ENCODE measurements around the gene TCERG1L. TPM values are rescaled to one million over a fixed set of nuclear protein-coding genes. Genes with fewer than 3 reads are reported as not detected.

TCERG1L gene
- total and polyA plus RNA-seq, 5 donors from 2014 or later: not detected

- no peaks in the 10 kb centered on the region for H3K27me3 Mint-ChIP-seq
- H3K27me3 ChIP-seq (ENCODE audit: control insufficient read depth, insufficient read depth, low read length): no peaks in the 10 kb centered on the region
- DNase-seq: no peak
- H3K27ac ChIP-seq (ENCODE audit: insufficient read depth, low read length, poor library complexity, severe bottlenecking): no peak overlapping the region
- H3K27ac Mint-ChIP-seq: no peak overlapping the region
- H3K9me3 ChIP-seq (ENCODE audit: control insufficient read depth in 2 of 2, low read length in 2 of 2): no peaks in the 10 kb centered on the region
- H3K4me1 Mint-ChIP-seq: no peaks in the 10 kb centered on the region
- no peaks in the 10 kb centered on the region for H3K4me1 ChIP-seq (ENCODE audit: control insufficient read depth, insufficient read depth, low read length, poor library complexity, severe bottlenecking)
- peaks cover 0 to 8% (median 0%) of the 10 kb centered on the region in 7 donors for H3K9me3 Mint-ChIP-seq
- H3K4me3 ChIP-seq (ENCODE audit: low read depth, low read length): no peak overlapping the region
- ATAC-seq (ENCODE audit: low read depth in 2 of 2): no peak
- no peaks in the 10 kb centered on the region for H3K36me3 ChIP-seq (ENCODE audit: control insufficient read depth, insufficient read depth, low read length)
- H3K4me3 Mint-ChIP-seq: no peak overlapping the region
- no peaks in the 10 kb centered on the region for H3K36me3 Mint-ChIP-seq
These were observed 189.9 kb downstream of the TCERG1L start for GRCh38 chr10:131121511-131122035.

GRCh38 chr10:131119626-131120355 lies 191.7 kb downstream of the TCERG1L start:
- Histone ChIP-seq H3K9me3 (ENCODE audit: control insufficient read depth in 2 of 2, low read length in 2 of 2) (no peaks in the 10 kb centered on the region), H3K4me3 (ENCODE audit: low read depth, low read length) (no peak overlapping the region), H3K36me3 (ENCODE audit: control insufficient read depth, insufficient read depth, low read length) (no peaks in the 10 kb centered on the region), H3K4me1 (ENCODE audit: control insufficient read depth, insufficient read depth, low read length, poor library complexity, severe bottlenecking) (no peaks in the 10 kb centered on the region), H3K27me3 (ENCODE audit: control insufficient read depth, insufficient read depth, low read length) (no peaks in the 10 kb centered on the region), H3K27ac (ENCODE audit: insufficient read depth, low read length, poor library complexity, severe bottlenecking) (no peak overlapping the region)
- ATAC-seq (ENCODE audit: low read depth in 2 of 2) (no peak), DNase-seq (no peak)
- H3K9me3 Mint-ChIP-seq: peaks cover 0 to 8% (median 0%) of the 10 kb centered on the region in 7 donors
- no peaks in the 10 kb centered on the region for H3K36me3 Mint-ChIP-seq
- H3K27me3 Mint-ChIP-seq: no peaks in the 10 kb centered on the region
- no peak overlapping the region for H3K4me3 Mint-ChIP-seq
- H3K27ac Mint-ChIP-seq: no peak overlapping the region
- H3K4me1 Mint-ChIP-seq: no peaks in the 10 kb centered on the region

GRCh38 chr10:131117416-131118212 lies 193.9 kb downstream of the TCERG1L start:
- H3K4me3 ChIP-seq (ENCODE audit: low read depth, low read length): no peak overlapping the region
- no peaks in the 10 kb centered on the region for H3K27me3 Mint-ChIP-seq
- no peaks in the 10 kb centered on the region for H3K4me1 ChIP-seq (ENCODE audit: control insufficient read depth, insufficient read depth, low read length, poor library complexity, severe bottlenecking)
- no peak overlapping the region for H3K27ac Mint-ChIP-seq
- DNase-seq (no peak), ATAC-seq (ENCODE audit: low read depth in 2 of 2) (no peak)
- H3K36me3 ChIP-seq (ENCODE audit: control insufficient read depth, insufficient read depth, low read length): no peaks in the 10 kb centered on the region
- H3K36me3 Mint-ChIP-seq: no peaks in the 10 kb centered on the region
- H3K9me3 Mint-ChIP-seq: peaks cover 0 to 2% (median 0%) of the 10 kb centered on the region in 7 donors
- H3K27me3 ChIP-seq (ENCODE audit: control insufficient read depth, insufficient read depth, low read length): no peaks in the 10 kb centered on the region
- H3K9me3 ChIP-seq (ENCODE audit: control insufficient read depth in 2 of 2, low read length in 2 of 2): no peaks in the 10 kb centered on the region
- no peak overlapping the region for H3K4me3 Mint-ChIP-seq
- H3K4me1 Mint-ChIP-seq: no peaks in the 10 kb centered on the region
- H3K27ac ChIP-seq (ENCODE audit: insufficient read depth, low read length, poor library complexity, severe bottlenecking): no peak overlapping the region

DNA sequence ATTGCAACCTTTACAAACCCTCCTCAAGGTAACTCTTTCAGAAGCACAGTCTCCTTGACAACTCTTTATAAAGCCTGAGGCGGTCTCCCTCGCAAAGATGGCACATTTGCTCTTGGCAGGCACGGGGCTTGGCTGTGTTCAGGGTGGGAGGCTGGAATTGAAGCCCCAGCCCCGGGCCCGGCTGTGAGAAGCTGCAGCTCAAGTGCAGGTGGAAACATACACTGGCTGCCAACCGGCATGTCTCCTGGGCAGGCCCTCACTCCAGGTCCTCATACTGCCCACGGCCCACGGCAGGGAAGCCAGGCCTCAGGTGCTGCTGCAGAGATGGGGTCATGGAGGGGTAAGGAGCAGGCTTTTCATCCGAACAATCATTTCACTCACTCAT lies 194.5 kb downstream of the TCERG1L start:
- Mint-ChIP-seq H3K9me3 (peaks cover 0 to 2% (median 0%) of the 10 kb centered on the region in 7 donors), H3K36me3 (no peaks in the 10 kb centered on the region), H3K4me3 (no peak overlapping the region), H3K27ac (no peak overlapping the region), H3K4me1 (no peaks in the 10 kb centered on the region), H3K27me3 (no peaks in the 10 kb centered on the region)
- Histone ChIP-seq H3K9me3 (ENCODE audit: control insufficient read depth in 2 of 2, low read length in 2 of 2) (no peaks in the 10 kb centered on the region), H3K27ac (ENCODE audit: insufficient read depth, low read length, poor library complexity, severe bottlenecking) (no peak overlapping the region), H3K36me3 (ENCODE audit: control insufficient read depth, insufficient read depth, low read length) (no peaks in the 10 kb centered on the region), H3K27me3 (ENCODE audit: control insufficient read depth, insufficient read depth, low read length) (no peaks in the 10 kb centered on the region), H3K4me1 (ENCODE audit: control insufficient read depth, insufficient read depth, low read length, poor library complexity, severe bottlenecking) (no peaks in the 10 kb centered on the region), H3K4me3 (ENCODE audit: low read depth, low read length) (no peak overlapping the region)
- DNase-seq: no peak
- no peak for ATAC-seq (ENCODE audit: low read depth in 2 of 2)

- H3K9me3 Mint-ChIP-seq: peaks cover 0 to 2% (median 0%) of the 10 kb centered on the region in 7 donors
- Histone ChIP-seq H3K27ac (ENCODE audit: insufficient read depth, low read length, poor library complexity, severe bottlenecking) (no peak overlapping the region), H3K27me3 (ENCODE audit: control insufficient read depth, insufficient read depth, low read length) (no peaks in the 10 kb centered on the region), H3K9me3 (ENCODE audit: control insufficient read depth in 2 of 2, low read length in 2 of 2) (no peaks in the 10 kb centered on the region), H3K4me1 (ENCODE audit: control insufficient read depth, insufficient read depth, low read length, poor library complexity, severe bottlenecking) (no peaks in the 10 kb centered on the region), H3K4me3 (ENCODE audit: low read depth, low read length) (no peak overlapping the region), H3K36me3 (ENCODE audit: control insufficient read depth, insufficient read depth, low read length) (no peaks in the 10 kb centered on the region)
- no peaks in the 10 kb centered on the region for H3K36me3 Mint-ChIP-seq
- H3K27me3 Mint-ChIP-seq: no peaks in the 10 kb centered on the region
- H3K4me3 Mint-ChIP-seq: no peak overlapping the region
- no peak overlapping the region for H3K27ac Mint-ChIP-seq
- DNase-seq (no peak), ATAC-seq (ENCODE audit: low read depth in 2 of 2) (no peak)
- H3K4me1 Mint-ChIP-seq: no peaks in the 10 kb centered on the region
These were observed 195.1 kb downstream of the TCERG1L start for GRCh38 chr10:131116216-131116990.

DNA sequence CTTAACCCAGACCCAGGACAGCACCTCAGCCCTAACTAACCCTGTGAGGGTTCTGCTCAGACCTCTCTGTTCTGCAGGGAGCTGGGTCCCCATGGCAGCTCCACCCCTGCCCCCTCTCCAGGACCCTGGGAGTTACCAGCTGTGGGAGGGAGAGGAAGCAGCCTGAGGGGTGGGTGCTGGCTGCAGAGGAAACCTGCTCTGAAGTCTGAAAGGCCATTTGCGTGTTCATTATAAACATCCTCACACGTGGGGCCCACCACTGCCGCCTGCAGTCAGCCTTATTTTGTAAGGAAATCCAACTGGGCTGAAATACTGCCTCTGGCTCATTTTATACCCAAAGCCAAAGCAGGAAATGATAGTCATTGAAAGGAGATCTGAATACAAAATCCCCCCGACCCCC lies 195.7 kb downstream of the TCERG1L start:
- H3K36me3 Mint-ChIP-seq: no peaks in the 10 kb centered on the region
- H3K4me1 Mint-ChIP-seq: no peaks in the 10 kb centered on the region
- no peak for ATAC-seq (ENCODE audit: low read depth in 2 of 2)
- no peak overlapping the region for H3K27ac ChIP-seq (ENCODE audit: insufficient read depth, low read length, poor library complexity, severe bottlenecking)
- DNase-seq: no peak
- peaks cover 0 to 2% (median 0%) of the 10 kb centered on the region in 7 donors for H3K9me3 Mint-ChIP-seq
- no peaks in the 10 kb centered on the region for H3K4me1 ChIP-seq (ENCODE audit: control insufficient read depth, insufficient read depth, low read length, poor library complexity, severe bottlenecking)
- no peaks in the 10 kb centered on the region for H3K9me3 ChIP-seq (ENCODE audit: control insufficient read depth in 2 of 2, low read length in 2 of 2)
- no peak overlapping the region for H3K27ac Mint-ChIP-seq
- no peaks in the 10 kb centered on the region for H3K27me3 Mint-ChIP-seq
- no peaks in the 10 kb centered on the region for H3K27me3 ChIP-seq (ENCODE audit: control insufficient read depth, insufficient read depth, low read length)
- H3K36me3 ChIP-seq (ENCODE audit: control insufficient read depth, insufficient read depth, low read length): no peaks in the 10 kb centered on the region
- no peak overlapping the region for H3K4me3 ChIP-seq (ENCODE audit: low read depth, low read length)
- H3K4me3 Mint-ChIP-seq: no peak overlapping the region

- no peaks in the 10 kb centered on the region for H3K27me3 ChIP-seq (ENCODE audit: control insufficient read depth, insufficient read depth, low read length)
- peaks cover 0 to 2% (median 0%) of the 10 kb centered on the region in 7 donors for H3K9me3 Mint-ChIP-seq
- H3K4me3 ChIP-seq (ENCODE audit: low read depth, low read length): no peak overlapping the region
- H3K27me3 Mint-ChIP-seq: no peaks in the 10 kb centered on the region
- H3K4me1 Mint-ChIP-seq: no peaks in the 10 kb centered on the region
- H3K27ac Mint-ChIP-seq: no peak overlapping the region
- no peaks in the 10 kb centered on the region for H3K4me1 ChIP-seq (ENCODE audit: control insufficient read depth, insufficient read depth, low read length, poor library complexity, severe bottlenecking)
- no peaks in the 10 kb centered on the region for H3K36me3 ChIP-seq (ENCODE audit: control insufficient read depth, insufficient read depth, low read length)
- no peak for DNase-seq
- no peak for ATAC-seq (ENCODE audit: low read depth in 2 of 2)
- H3K9me3 ChIP-seq (ENCODE audit: control insufficient read depth in 2 of 2, low read length in 2 of 2): no peaks in the 10 kb centered on the region
- H3K4me3 Mint-ChIP-seq: no peak overlapping the region
- no peak overlapping the region for H3K27ac ChIP-seq (ENCODE audit: insufficient read depth, low read length, poor library complexity, severe bottlenecking)
- no peaks in the 10 kb centered on the region for H3K36me3 Mint-ChIP-seq
These were observed 196.2 kb downstream of the TCERG1L start for GRCh38 chr10:131115321-131115720.
